ENCODE results near the gene EIF2D. TPM values are rescaled to one million over a fixed set of nuclear protein-coding genes. Genes with fewer than 3 reads are reported as not detected.
A peak's percentile ranks its signal among the peaks of the same experiment; 100 is the strongest.

EIF2D gene
- total and polyA plus RNA-seq, 9 of the 15 experiments (the other 6 are each of a cell fraction or from before 2014, with no cell fraction given), result 81.1 to 138 (median 93.9) TPM

GRCh38 chr1:206635080-206635977, 23.1 kb upstream of the EIF2D start, which contains the start of gene DYRK3 (continued):
- TF ChIP-seq FOSL1 (tag; conservative IDR thresholded peaks at IDR 0.05) (peak; percentile 58), FOXM1 (IDR thresholded peaks at IDR 0.05; ENCODE audit: low read depth) (no peak), FOXM1 (CRISPR knock-in tag; IDR thresholded peaks at IDR 0.05; ENCODE audit: low read depth) (peak; percentile 62; the same call in 1 of the 2 replicates), ZNF217 (CRISPR knock-in tag; IDR thresholded peaks at IDR 0.05) (no peak), ZBED1 (IDR thresholded peaks at IDR 0.05) (peak; percentile 73; the same call in 1 of the 2 replicates), SMARCB1 (IDR thresholded peaks at IDR 0.05; ENCODE audit: insufficient read length, low read depth) (no peak), MCM2 (IDR thresholded peaks at IDR 0.05; ENCODE audit: low read depth) (no peak), THRB (CRISPR knock-in tag; conservative IDR thresholded peaks at IDR 0.05) (no peak), NR2C1 (IDR thresholded peaks at IDR 0.05) (no peak), NR2C1 (tag; IDR thresholded peaks at IDR 0.05) (no peak), HDAC3 (IDR thresholded peaks at IDR 0.05; ENCODE audit: borderline replicate concordance, partially characterized antibody) (no peak), MECOM (CRISPR knock-in tag; IDR thresholded peaks at IDR 0.05) (no peak), BCOR (IDR thresholded peaks at IDR 0.05) (peak; percentile 55), ATF7 (IDR thresholded peaks at IDR 0.05) (peak; percentile 88), MBD1 (CRISPR knock-in tag; IDR thresholded peaks at IDR 0.05) (no peak), GATA2 (CRISPR knock-in tag; IDR thresholded peaks at IDR 0.05) (no peak), ETV6 (IDR thresholded peaks at IDR 0.05; ENCODE audit: borderline replicate concordance in 1 of 2, low read depth in 2 of 2, low read length in 1 of 2) (no peak), ETV6 (CRISPR knock-in tag; IDR thresholded peaks at IDR 0.05; ENCODE audit: borderline replicate concordance) (no peak), HEY1 (CRISPR knock-in tag; IDR thresholded peaks at IDR 0.05; ENCODE audit: borderline replicate concordance) (no peak), SIRT6 (IDR thresholded peaks at IDR 0.05; ENCODE audit: low read depth, low read length) (no peak), HDAC8 (tag; IDR thresholded peaks at IDR 0.05) (no peak), HNRNPL (IDR thresholded peaks at IDR 0.05; ENCODE audit: low read depth, low read length) (peak; percentile 53; the same call in 1 of the 2 replicates)
- TF ChIP-seq, protein P1, sequence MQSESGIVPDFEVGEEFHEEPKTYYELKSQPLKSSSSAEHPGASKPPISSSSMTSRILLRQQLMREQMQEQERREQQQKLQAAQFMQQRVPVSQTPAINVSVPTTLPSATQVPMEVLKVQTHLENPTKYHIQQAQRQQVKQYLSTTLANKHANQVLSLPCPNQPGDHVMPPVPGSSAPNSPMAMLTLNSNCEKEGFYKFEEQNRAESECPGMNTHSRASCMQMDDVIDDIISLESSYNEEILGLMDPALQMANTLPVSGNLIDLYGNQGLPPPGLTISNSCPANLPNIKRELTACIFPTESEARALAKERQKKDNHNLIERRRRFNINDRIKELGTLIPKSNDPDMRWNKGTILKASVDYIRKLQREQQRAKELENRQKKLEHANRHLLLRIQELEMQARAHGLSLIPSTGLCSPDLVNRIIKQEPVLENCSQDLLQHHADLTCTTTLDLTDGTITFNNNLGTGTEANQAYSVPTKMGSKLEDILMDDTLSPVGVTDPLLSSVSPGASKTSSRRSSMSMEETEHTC (IDR thresholded peaks at IDR 0.05), result no peak
- TF ChIP-seq, protein P2, sequence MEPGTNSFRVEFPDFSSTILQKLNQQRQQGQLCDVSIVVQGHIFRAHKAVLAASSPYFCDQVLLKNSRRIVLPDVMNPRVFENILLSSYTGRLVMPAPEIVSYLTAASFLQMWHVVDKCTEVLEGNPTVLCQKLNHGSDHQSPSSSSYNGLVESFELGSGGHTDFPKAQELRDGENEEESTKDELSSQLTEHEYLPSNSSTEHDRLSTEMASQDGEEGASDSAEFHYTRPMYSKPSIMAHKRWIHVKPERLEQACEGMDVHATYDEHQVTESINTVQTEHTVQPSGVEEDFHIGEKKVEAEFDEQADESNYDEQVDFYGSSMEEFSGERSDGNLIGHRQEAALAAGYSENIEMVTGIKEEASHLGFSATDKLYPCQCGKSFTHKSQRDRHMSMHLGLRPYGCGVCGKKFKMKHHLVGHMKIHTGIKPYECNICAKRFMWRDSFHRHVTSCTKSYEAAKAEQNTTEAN (CRISPR knock-in tag; IDR thresholded peaks at IDR 0.05), result no peak
